ENCODE measurements around the gene SCGB1D1. TPM values are rescaled to one million over a fixed set of nuclear protein-coding genes. Genes with fewer than 3 reads are reported as not detected.

Gene SCGB1D1
- not detected in 2 replicates for polyA plus RNA-seq (2011; rRNA removed)
- not detected in 2 replicates for polyA plus RNA-seq (2012; cell fraction: cytosol; rRNA removed)
- polyA plus RNA-seq (2012; cell fraction: nucleus; rRNA removed), result not detected in 2 replicates
- polyA plus RNA-seq (2017; fragmentation: RNase III; extraction: RNeasy Plus Mini Kit Qiagen cat#74134 plus additional on column Dnase treatment), result not detected in 3 replicates
- not detected in 2 replicates for polyA minus RNA-seq (2011; rRNA and poly(A)+ RNA removed)

DNA sequence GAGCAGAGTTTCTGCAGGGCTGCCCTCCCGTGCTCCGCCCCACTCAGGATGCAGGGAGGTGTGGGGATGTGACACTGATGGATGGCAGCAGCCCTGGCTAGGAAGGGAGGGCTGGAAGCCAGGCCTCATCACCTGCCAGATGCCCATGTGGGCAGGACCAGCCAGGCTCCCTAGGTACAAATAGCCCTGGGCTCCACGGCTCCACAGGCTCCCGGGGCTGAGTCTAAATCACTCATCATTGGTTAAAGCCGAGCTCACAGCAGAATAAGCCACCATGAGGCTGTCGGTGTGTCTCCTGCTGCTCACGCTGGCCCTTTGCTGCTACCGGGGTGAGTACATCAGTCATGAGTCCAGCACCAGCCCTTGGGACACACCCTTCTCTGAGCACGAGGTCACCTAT lies at the start of gene SCGB1D1:
SCGB1D1 (plus strand) TSS at position 206 of the 400 bp plus-strand sequence; CDS start at position 275, 69 bp downstream.
- Histone ChIP-seq H3K4me1 (no peaks in the 10 kb centered on the region), H3K9me3 (no peaks in the 10 kb centered on the region), H3K4me2 (no peak within 1 kb of the TSS), H3K4me3 (no peak within 1 kb of the TSS), H3K27ac (no peak within 1 kb of the TSS)
- DNase-seq (ENCODE audit: low read depth in 1 of 2, low spot score in 1 of 2) (no peak), FAIRE-seq (no peak), ATAC-seq (no peak)
- 6% methylated on average over 9 of the region's 9 CpGs for WGBS (ENCODE audit: missing lambda C conversion rate)
- TF ChIP-seq, protein P1, sequence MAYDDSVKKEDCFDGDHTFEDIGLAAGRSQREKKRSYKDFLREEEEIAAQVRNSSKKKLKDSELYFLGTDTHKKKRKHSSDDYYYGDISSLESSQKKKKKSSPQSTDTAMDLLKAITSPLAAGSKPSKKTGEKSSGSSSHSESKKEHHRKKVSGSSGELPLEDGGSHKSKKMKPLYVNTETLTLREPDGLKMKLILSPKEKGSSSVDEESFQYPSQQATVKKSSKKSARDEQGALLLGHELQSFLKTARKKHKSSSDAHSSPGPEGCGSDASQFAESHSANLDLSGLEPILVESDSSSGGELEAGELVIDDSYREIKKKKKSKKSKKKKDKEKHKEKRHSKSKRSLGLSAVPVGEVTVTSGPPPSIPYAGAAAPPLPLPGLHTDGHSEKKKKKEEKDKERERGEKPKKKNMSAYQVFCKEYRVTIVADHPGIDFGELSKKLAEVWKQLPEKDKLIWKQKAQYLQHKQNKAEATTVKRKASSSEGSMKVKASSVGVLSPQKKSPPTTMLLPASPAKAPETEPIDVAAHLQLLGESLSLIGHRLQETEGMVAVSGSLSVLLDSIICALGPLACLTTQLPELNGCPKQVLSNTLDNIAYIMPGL (CRISPR knock-in tag; IDR thresholded peaks at IDR 0.05; ENCODE audit: borderline replicate concordance), result no peak
- TF ChIP-seq POLR2AphosphoS2 (conservative IDR thresholded peaks at IDR 0.05; ENCODE audit: low read length) (no peak), EHMT2 (IDR thresholded peaks at IDR 0.05; ENCODE audit: low read depth) (no peak), USF2 (IDR thresholded peaks at IDR 0.05) (no peak), JUN (IDR thresholded peaks at IDR 0.05) (no peak), ZSCAN20 (CRISPR knock-in tag; IDR thresholded peaks at IDR 0.05) (no peak), POLR2A (IDR thresholded peaks at IDR 0.05; ENCODE audit: low read length) (no peak), CTCF (IDR thresholded peaks at IDR 0.05) (no peak), FOSL2 (IDR thresholded peaks at IDR 0.05) (no peak), FOSL2 (CRISPR knock-in tag; IDR thresholded peaks at IDR 0.05) (no peak), NPAS2 (CRISPR knock-in tag; IDR thresholded peaks at IDR 0.05; ENCODE audit: borderline replicate concordance) (no peak), ZC3H11A (IDR thresholded peaks at IDR 0.05) (no peak), CEBPB (IDR thresholded peaks at IDR 0.05) (no peak), MAZ (IDR thresholded peaks at IDR 0.05; ENCODE audit: borderline replicate concordance, low read depth, low read length) (no peak), MAFK (IDR thresholded peaks at IDR 0.05; ENCODE audit: partially characterized antibody) (no peak), ELK1 (IDR thresholded peaks at IDR 0.05; ENCODE audit: low read depth, low read length) (no peak)
- CTCF ChIA-PET, result interaction anchor here (0.6 to 2.2 kb wide), 5 partner anchors 13 to 493 kb away, joined by 3 to 8 read pairs (median 4); no protein-coding TSS in a partner anchor
- POLR2A ChIA-PET, result no interaction called here

- H3K4me2 ChIP-seq, result no peak overlapping the region
- H3K27ac ChIP-seq, result no peak overlapping the region
- FAIRE-seq, result no peak
- H3K9me3 ChIP-seq, result no peaks in the 10 kb centered on the region
- ChIA-PET POLR2A (no interaction called here), CTCF (interaction anchor here (1.2 to 1.5 kb wide), 3 partner anchors 9 to 31 kb away, joined by 3 to 4 read pairs (median 4); no protein-coding TSS in a partner anchor)
- no peak for ATAC-seq
- TF ChIP-seq PHF8 (IDR thresholded peaks at IDR 0.05; ENCODE audit: borderline replicate concordance, low read depth) (no peak), RARB (CRISPR knock-in tag; IDR thresholded peaks at IDR 0.05) (no peak), HOXB13 (CRISPR knock-in tag; IDR thresholded peaks at IDR 0.05; ENCODE audit: low read depth) (no peak), KDM1A (IDR thresholded peaks at IDR 0.05; ENCODE audit: low read depth) (no peak), RAD21 (conservative IDR thresholded peaks at IDR 0.05 in 1 of 2, IDR thresholded peaks at IDR 0.05 in 1 of 2) (no peak), RNF2 (IDR thresholded peaks at IDR 0.05; ENCODE audit: borderline replicate concordance, low read depth) (no peak), JUNB (IDR thresholded peaks at IDR 0.05) (no peak), TFCP2L1 (CRISPR knock-in tag; IDR thresholded peaks at IDR 0.05) (no peak), RCOR1 (IDR thresholded peaks at IDR 0.05; ENCODE audit: low read depth, low read length) (no peak), FOSB (CRISPR knock-in tag; IDR thresholded peaks at IDR 0.05) (no peak), EHF (CRISPR knock-in tag; IDR thresholded peaks at IDR 0.05) (no peak), ATOH8 (CRISPR knock-in tag; IDR thresholded peaks at IDR 0.05; ENCODE audit: low read depth) (no peak), POLR2A (IDR thresholded peaks at IDR 0.05; ENCODE audit: low read length) (no peak), HES2 (IDR thresholded peaks at IDR 0.05) (no peak), ZFP36 (IDR thresholded peaks at IDR 0.05; ENCODE audit: borderline replicate concordance, partially characterized antibody) (no peak), NPAS2 (CRISPR knock-in tag; IDR thresholded peaks at IDR 0.05; ENCODE audit: borderline replicate concordance) (no peak)
- no peak overlapping the region for H3K4me3 ChIP-seq
- WGBS (ENCODE audit: missing lambda C conversion rate), result 94% methylated on average over 18 of the region's 24 CpGs
- H3K4me1 ChIP-seq, result no peaks in the 10 kb centered on the region
- DNase-seq (ENCODE audit: low read depth in 1 of 2, low spot score in 1 of 2), result no peak
Measured at GRCh38 chr11:62140304-62141110, 49.5 kb upstream of the SCGB1D1 start.
